RWPE2 (cell line): Measurements from ENCODE around the gene ZSCAN5C.
A peak's percentile ranks its signal among the peaks of the same experiment; 100 is the strongest.

ENCODE experiments used
- ATAC-seq: fragments of 200-7000 bp; cut with Tn5 transposase; 3 replicates; pipeline ENCODE4 v1.9.1; 2021; ENCODE audit warnings: low read depth
- DNase-seq: peaks from one replicate; pipeline ENCODE4 v3.0.0-alpha.2; 2020; ENCODE audit warnings: low spot score
- H3K27ac ChIP-seq: fragments of 450-650 bp; 2 replicates; pipeline ENCODE4 v1.5.1; 2017; ENCODE audit warnings: mild to moderate bottlenecking; ENCODE audit not compliant: poor library complexity, severe bottlenecking
- H3K27me3 ChIP-seq: fragments of 250-450 bp; sonication (Bioruptor Pico); 2 replicates; pipeline ENCODE4 v1.5.1; 2021; ENCODE audit warnings: mild to moderate bottlenecking, moderate library complexity; ENCODE audit not compliant: insufficient read depth, poor library complexity, severe bottlenecking
- H3K36me3 ChIP-seq: fragments of 250-450 bp; sonication (Bioruptor Pico); 2 replicates; pipeline ENCODE4 v1.5.1; 2020; ENCODE audit warnings: low read depth, mild to moderate bottlenecking, moderate library complexity
- H3K4me1 ChIP-seq: fragments of 250-450 bp; sonication (Bioruptor Pico); 2 replicates; pipeline ENCODE4 v1.5.1; 2021; ENCODE audit warnings: mild to moderate bottlenecking, moderate library complexity; ENCODE audit not compliant: insufficient read depth, poor library complexity, severe bottlenecking
- H3K4me3 ChIP-seq: fragments of 250-450 bp; sonication (Bioruptor Pico); 2 replicates; pipeline ENCODE4 v1.5.1; 2021; ENCODE audit warnings: mild to moderate bottlenecking, moderate library complexity; ENCODE audit not compliant: severe bottlenecking
- H3K9me3 ChIP-seq: fragments of 250-450 bp; sonication (Bioruptor Pico); 2 replicates; pipeline ENCODE4 v1.5.1; 2021; ENCODE audit warnings: mild to moderate bottlenecking, moderate library complexity; ENCODE audit not compliant: severe bottlenecking
- CTCF ChIP-seq: fragments of 450-650 bp; IDR thresholded peaks from one replicate; pipeline ENCODE4 v1.5.1; 2017; ENCODE audit warnings: mild to moderate bottlenecking, moderate library complexity; ENCODE audit not compliant: poor library complexity, severe bottlenecking

ZSCAN5C gene

DNA sequence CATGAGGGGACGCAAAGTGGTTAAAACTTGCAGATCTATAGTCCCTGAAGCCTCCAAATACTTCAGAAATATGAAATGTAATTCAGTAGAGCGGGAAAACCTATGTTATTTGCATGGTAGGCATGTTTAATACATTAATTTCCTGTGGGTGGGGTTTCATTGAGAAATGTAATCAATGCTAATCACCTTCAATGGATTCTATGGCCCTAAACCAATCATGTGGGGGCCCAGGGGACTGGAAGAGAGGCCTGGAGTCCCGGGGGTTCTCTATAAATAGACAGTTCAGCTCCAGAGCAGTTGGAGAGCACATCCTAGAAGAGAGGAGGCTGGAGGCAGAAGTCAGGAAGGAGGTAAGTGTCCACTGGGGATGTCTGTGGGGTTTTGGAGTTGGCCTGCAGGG lies at the start of gene ZSCAN5C:
Gene ZSCAN5C (plus strand): TSS at position 301 of the 400 bp plus-strand sequence. CDS start 3,641 bp downstream, outside the sequence.
- Histone ChIP-seq H3K27ac (no peak within 1 kb of the TSS), H3K36me3 (no peaks in the 10 kb centered on the region), H3K27me3 (no peaks in the 10 kb centered on the region), H3K4me1 (no peaks in the 10 kb centered on the region), H3K9me3 (no peaks in the 10 kb centered on the region), H3K4me3 (no peak within 1 kb of the TSS)
- no peak for ATAC-seq
- DNase-seq, result no peak
- TF ChIP-seq CTCF, result no peak

DNA sequence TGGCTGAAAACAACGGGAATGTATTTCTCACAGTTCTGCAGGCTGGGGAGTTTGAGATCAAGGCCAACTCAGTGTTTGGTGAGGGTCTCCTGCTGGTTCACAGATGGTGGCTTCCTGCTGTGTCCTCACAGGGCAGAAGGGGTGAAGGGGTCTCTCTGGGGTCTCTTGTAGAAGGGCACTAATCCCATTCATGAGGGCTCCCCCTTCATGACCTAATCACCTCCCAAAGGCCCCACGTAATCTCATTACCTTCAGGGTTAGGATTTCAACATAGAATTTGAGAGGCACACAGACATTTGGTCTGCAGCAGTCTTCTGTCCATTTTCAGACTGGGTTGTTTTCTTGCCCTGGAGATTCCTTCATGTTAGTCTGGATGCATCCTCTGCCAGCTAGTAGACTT lies 49.4 kb upstream of the ZSCAN5C start:
- Histone ChIP-seq H3K27ac (no peak overlapping the region), H3K36me3 (peaks cover 12% of the 10 kb centered on the region), H3K4me1 (no peaks in the 10 kb centered on the region), H3K27me3 (no peaks in the 10 kb centered on the region), H3K9me3 (no peaks in the 10 kb centered on the region), H3K4me3 (no peak overlapping the region)
- no peak for DNase-seq
- no peak for ATAC-seq
- no peak for TF ChIP-seq CTCF

DNA sequence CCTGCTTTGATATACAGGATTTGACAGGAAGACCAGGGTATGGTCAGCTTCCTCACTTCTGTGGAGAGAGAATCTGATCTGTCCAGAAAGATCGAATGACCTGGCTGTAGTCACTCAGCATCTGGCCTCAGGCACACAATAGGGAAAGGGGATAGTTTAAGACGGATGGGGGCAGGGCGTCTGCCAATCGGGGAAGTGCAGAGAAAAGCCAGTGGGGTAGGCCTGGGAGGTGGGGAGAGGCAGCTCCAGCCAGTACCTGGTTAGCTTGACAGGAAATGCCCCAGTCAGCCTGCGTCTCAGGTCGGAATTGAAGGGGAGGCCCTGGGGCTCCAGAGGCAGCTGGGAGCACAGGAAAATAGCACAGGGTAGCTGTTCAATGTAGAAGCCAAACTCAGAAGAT lies 48.6 kb upstream of the ZSCAN5C start:
- no peaks in the 10 kb centered on the region for H3K9me3 ChIP-seq
- DNase-seq (no peak), ATAC-seq (no peak)
- H3K36me3 ChIP-seq, result peaks cover 8% of the 10 kb centered on the region
- no peak overlapping the region for H3K27ac ChIP-seq
- H3K4me1 ChIP-seq, result no peaks in the 10 kb centered on the region
- no peak overlapping the region for H3K4me3 ChIP-seq
- no peaks in the 10 kb centered on the region for H3K27me3 ChIP-seq
- TF ChIP-seq CTCF, result no peak

DNA sequence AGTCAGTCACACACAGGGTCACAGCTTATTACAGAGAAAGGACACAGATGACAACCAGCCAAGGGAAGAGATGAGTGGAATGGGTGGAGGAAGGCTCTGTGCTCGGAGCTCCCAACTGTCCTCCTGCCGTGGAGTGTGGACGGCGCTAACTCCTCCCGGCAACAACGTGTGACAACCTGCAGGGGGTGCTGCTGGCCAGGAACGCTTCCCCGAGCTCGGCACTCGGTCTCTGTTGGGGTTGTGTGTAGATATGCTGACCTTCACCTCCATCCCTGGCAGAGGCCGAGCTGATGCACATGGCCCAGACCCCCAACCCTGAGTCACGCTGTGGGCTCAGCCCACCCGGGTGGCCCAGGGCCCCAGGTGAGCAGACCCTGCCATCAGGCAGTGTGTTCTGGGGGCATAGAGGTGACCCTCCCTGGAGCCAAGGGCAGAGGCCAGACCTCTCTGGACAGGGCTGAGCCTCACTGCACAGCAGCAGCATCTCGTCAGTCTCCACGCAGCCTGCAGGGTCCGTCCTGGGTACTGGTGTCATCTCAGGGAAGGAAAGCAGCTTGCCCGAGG lies 46.9 kb upstream of the ZSCAN5C start:
- ATAC-seq, result no peak
- H3K36me3 ChIP-seq, result no peaks in the 10 kb centered on the region; the same call in 1 of the 2 replicates

More for the DNA sequence above, 46.9 kb upstream of the ZSCAN5C start:
- Histone ChIP-seq H3K27ac (no peak overlapping the region), H3K27me3 (no peaks in the 10 kb centered on the region), H3K4me1 (no peaks in the 10 kb centered on the region), H3K4me3 (no peak overlapping the region), H3K9me3 (no peaks in the 10 kb centered on the region)
- DNase-seq, result no peak
- peak; percentile 23 for TF ChIP-seq CTCF
